ENCODE results near the gene SSTR3.
A peak's percentile ranks its signal among the peaks of the same experiment; 100 is the strongest.

- TF ChIP-seq CHD1 (IDR thresholded peaks at IDR 0.05; ENCODE audit: low read depth, low read length), result 0 out of 2 replicates have a peak, but pooled peaks have one; percentile 39
- TF ChIP-seq EZH2 (IDR thresholded peaks at IDR 0.05; ENCODE audit: borderline replicate concordance, control insufficient read depth, low read depth, low read length), result no peak
- TF ChIP-seq YY1 (IDR thresholded peaks at IDR 0.05; ENCODE audit: low read depth, low read length), result no peak
- TF ChIP-seq GABPA (IDR thresholded peaks at IDR 0.05; ENCODE audit: low read depth), result no peak
- TF ChIP-seq RFX5 (IDR thresholded peaks at IDR 0.05; ENCODE audit: low read depth, low read length), result no peak
Observed at GRCh38 chr22:37243402-37244113, 31.3 kb upstream of the SSTR3 start.

Measured in GM12878 (cell line).